Mucosa of descending colon (tissue), 3 donors: Measurements from ENCODE around the gene MAN2A1. TPM values are rescaled to one million over a fixed set of nuclear protein-coding genes. Genes with fewer than 3 reads are reported as not detected.

Source experiments
- ATAC-seq: fragments of 200-7000 bp; cut with Tn5 transposase; one replicate; pipeline ENCODE4 v1.9.1; 2020; ENCODE audit warnings: mild to moderate bottlenecking, moderate library complexity
- DNase-seq, 3 donors: peaks; one replicate each; pipeline ENCODE4 v3.0.0-alpha.2; 2020
- H3K36me3 ChIP-seq: fragments of 200-600 bp; one replicate; pipeline ENCODE4 v1.8.0; 2021; ENCODE audit warnings: low read depth, mild to moderate bottlenecking
- H3K4me1 ChIP-seq: fragments of 200-600 bp; one replicate; pipeline ENCODE4 v1.8.0; 2021; ENCODE audit warnings: low read depth, mild to moderate bottlenecking
- H3K4me3 ChIP-seq: fragments of 200-600 bp; one replicate; pipeline ENCODE4 v1.8.0; 2021; ENCODE audit warnings: mild to moderate bottlenecking
- H3K9me3 ChIP-seq: fragments of 200-600 bp; one replicate; pipeline ENCODE4 v1.8.0; 2021; ENCODE audit warnings: mild to moderate bottlenecking
- intact Hi-C, 2 donors: fragments of 100-400 bp; cut with DNase I in 1 of 2; cut with micrococcal nuclease in 1 of 2; formaldehyde crosslinking; loops; one replicate each; pipeline versions ENCODE4 v1.11.0 to v1.11.1; 2022; cut with DNase I, micrococcal nuclease
- total RNA-seq, 3 donors: library from RNA; stranded (reverse); fragmentation: NEBNext Ultra II Directional in 2 of 3; extraction: Animal tissue kit (Norgen Biotek cat#: 25700) in 2 of 3; gene quantifications; one replicate each; pipeline versions ENCODE4 v1.2.1 to v1.2.4, GENCODE V29; 2021 to 2023
- TF ChIP-seq, protein P1 (sequence below): fragments of 200-600 bp; IDR thresholded peaks from one replicate; pipeline ENCODE4 v1.8.0; 2022; ENCODE audit warnings: antibody characterized with exemption, mild to moderate bottlenecking
- donor health status: DM: no; HTN: no; CAD: no; lungs with moderate emphysema.
- donor health status: DM: no; HTN: no; CAD: no.
- donor health status: DM: no; HTN: yes; CAD: no.

MAN2A1 gene
- total RNA-seq, 3 donors from 2014 or later = 56.8 to 88.7 (median 75.1) TPM

DNA sequence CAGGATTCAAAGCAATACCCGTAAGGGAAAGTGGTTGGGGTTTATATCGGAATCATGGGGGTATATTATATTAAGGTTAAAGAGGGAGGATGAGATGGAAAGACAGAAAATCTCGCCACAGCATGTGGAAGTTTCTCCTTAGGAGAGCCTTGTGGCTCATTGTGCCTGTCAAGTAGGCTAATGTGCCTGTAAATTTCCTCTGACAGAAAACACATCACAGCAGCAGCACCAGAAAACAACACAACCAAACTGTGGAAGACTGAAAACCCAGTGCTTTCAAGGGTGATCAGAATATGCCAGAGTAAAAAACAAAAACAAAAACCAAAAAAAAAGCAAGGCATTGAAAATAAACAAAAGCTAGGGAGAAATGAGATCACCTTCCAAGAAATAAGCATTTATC is 11.3 kb upstream of the MAN2A1 start:
- TF ChIP-seq, protein P1, sequence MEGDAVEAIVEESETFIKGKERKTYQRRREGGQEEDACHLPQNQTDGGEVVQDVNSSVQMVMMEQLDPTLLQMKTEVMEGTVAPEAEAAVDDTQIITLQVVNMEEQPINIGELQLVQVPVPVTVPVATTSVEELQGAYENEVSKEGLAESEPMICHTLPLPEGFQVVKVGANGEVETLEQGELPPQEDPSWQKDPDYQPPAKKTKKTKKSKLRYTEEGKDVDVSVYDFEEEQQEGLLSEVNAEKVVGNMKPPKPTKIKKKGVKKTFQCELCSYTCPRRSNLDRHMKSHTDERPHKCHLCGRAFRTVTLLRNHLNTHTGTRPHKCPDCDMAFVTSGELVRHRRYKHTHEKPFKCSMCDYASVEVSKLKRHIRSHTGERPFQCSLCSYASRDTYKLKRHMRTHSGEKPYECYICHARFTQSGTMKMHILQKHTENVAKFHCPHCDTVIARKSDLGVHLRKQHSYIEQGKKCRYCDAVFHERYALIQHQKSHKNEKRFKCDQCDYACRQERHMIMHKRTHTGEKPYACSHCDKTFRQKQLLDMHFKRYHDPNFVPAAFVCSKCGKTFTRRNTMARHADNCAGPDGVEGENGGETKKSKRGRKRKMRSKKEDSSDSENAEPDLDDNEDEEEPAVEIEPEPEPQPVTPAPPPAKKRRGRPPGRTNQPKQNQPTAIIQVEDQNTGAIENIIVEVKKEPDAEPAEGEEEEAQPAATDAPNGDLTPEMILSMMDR = no peak
- Histone ChIP-seq H3K4me3 (no peak overlapping the region), H3K9me3 (no peaks in the 10 kb centered on the region), H3K4me1 (no peaks in the 10 kb centered on the region), H3K36me3 (no peaks in the 10 kb centered on the region)
- no peak for DNase-seq
- ATAC-seq = no peak
- intact Hi-C loops = no loop called here

DNA sequence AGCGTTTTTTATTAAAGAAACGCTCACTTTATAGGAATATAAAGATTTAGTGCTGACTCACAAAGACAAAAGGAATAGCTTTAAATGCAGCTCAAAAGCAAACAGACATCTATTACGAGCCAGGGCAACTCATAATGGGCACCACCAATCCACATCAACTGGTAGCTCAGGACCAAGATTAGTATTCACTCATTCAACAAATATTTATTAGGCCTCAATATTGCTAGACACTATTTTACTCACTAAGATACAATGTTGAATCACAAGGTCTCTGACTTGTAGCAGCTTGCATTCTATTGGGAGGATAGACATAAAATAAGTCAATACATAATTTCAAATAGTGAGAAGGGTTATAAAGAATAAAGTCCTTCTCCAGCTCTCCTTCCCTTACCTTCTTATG is 8.0 kb upstream of the MAN2A1 start:
- no peaks in the 10 kb centered on the region for H3K36me3 ChIP-seq
- TF ChIP-seq, protein P1 = no peak
- intact Hi-C loops = no loop called here
- no peak for DNase-seq
- no peak overlapping the region for H3K4me3 ChIP-seq
- no peaks in the 10 kb centered on the region for H3K9me3 ChIP-seq
- ATAC-seq = no peak
- peaks cover 3% of the 10 kb centered on the region for H3K4me1 ChIP-seq

DNA sequence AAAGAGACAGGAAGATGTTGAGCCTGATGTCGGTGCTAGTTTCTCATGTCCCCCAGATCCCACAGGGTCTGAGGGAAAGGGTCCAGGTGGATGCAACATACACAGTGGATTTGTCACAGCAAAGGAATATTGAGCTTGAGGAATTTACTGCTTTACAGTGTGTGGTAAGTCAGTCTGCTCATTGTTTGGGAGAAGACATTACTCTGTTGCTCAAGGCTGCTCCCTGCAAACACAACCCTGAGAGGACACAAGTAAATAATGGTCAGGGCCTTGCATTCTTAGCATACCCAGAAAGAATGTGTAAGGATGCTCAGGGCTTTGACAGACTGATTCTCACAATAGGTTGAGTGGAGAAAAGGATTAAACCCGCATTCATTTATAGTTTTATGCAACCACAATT is 7.3 kb upstream of the MAN2A1 start:
- TF ChIP-seq, protein P1 = no peak
- no peak for ATAC-seq
- Histone ChIP-seq H3K36me3 (no peaks in the 10 kb centered on the region), H3K9me3 (no peaks in the 10 kb centered on the region), H3K4me1 (peaks cover 5% of the 10 kb centered on the region), H3K4me3 (no peak overlapping the region)
- DNase-seq = no peak
- intact Hi-C loops = no loop called here

DNA sequence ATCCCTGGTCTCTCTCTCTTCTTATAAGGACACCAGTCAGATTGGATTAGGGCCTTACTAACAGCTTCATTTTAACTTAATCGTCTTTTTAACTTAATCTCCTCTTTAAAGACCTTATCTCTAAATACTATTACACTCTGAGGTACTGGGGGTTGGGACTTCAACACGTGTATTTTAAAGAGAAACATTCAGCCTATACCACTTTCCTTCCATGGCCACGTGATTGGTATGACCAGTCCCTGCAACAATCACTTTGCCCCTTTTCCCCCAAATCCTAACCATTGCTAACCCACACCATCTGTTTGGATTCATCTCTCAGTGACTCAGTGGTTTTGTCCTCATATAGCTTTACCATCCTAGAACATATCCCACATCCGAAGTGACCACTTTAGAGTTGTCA is 3.8 kb upstream of the MAN2A1 start:
- ATAC-seq (no peak), DNase-seq (no peak)
- H3K9me3 ChIP-seq = peaks cover 2% of the 10 kb centered on the region
- H3K4me3 ChIP-seq = no peak overlapping the region
- TF ChIP-seq, protein P1 = no peak
- intact Hi-C loops = no loop called here
- H3K36me3 ChIP-seq = no peaks in the 10 kb centered on the region
- peaks cover 5% of the 10 kb centered on the region for H3K4me1 ChIP-seq

DNA sequence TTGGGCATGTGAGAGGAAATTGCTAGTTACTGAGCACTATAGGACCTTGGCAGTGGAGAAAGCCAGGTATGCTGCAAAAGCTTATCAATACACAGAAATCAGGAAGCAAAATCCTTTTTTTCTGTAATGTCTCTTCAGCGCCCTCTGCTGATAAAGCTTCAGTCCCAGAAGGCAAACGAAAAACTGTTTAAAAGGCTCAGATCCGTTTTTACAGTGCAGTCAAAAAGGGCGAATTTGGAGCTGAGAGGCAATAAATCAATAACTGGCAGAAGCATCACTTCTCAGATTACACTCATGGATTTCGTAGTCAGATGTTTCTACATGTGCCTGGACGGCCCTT is 1.1 kb upstream of the MAN2A1 start:
- no peaks in the 10 kb centered on the region for H3K36me3 ChIP-seq
- H3K9me3 ChIP-seq = peaks cover 2% of the 10 kb centered on the region
- no peak overlapping the region for H3K4me3 ChIP-seq
- H3K4me1 ChIP-seq = peaks cover 22% of the 10 kb centered on the region
- intact Hi-C loops = no loop called here
- peak in 1 of 3 donors; percentile 82 for DNase-seq
- ATAC-seq = peak; percentile 13
- TF ChIP-seq, protein P1 = peak; percentile 31
